Central memory CD4-positive, alpha-beta T cell (primary cell): ENCODE results near the gene THEM5.

Experiments used
- DNase-seq: peaks from one replicate; pipeline ENCODE4 v3.0.0; 2022

THEM5 gene

GRCh38 chr1:151799179-151800022 lies 54.1 kb downstream of the THEM5 start:
- no peak for DNase-seq

- no peak for DNase-seq
Observed at GRCh38 chr1:151798571-151798970, 54.9 kb downstream of the THEM5 start.
